PC-3 (cell line): ENCODE measurements around the gene CTTNBP2.

ENCODE experiments used
- EZH2 ChIP-seq: fragments of 300-600 bp; sonication (generic); IDR thresholded peaks from one replicate; pipeline ENCODE4 v1.6.1; 2017; ENCODE audit warnings: antibody characterized with exemption, mild to moderate bottlenecking, low read length; ENCODE audit not compliant: unreplicated experiment
- EZH2phosphoT487 ChIP-seq: fragments of 300-600 bp; sonication (generic); IDR thresholded peaks from 2 replicates; pipeline ENCODE4 v1.6.1; 2018; ENCODE audit warnings: mild to moderate bottlenecking, antibody characterized with exemption, low read length, borderline replicate concordance
- TF ChIP-seq, protein P1 (sequence below): fragments of 300-600 bp; sonication (generic); conservative IDR thresholded peaks from 2 replicates; pipeline ENCODE4 v1.5.1; 2017; ENCODE audit warnings: antibody characterized with exemption, low read depth, mild to moderate bottlenecking, low read length

GRCh38 chr7:117819558-117819957, 53.7 kb downstream of the CTTNBP2 start:
- TF ChIP-seq, protein P1, sequence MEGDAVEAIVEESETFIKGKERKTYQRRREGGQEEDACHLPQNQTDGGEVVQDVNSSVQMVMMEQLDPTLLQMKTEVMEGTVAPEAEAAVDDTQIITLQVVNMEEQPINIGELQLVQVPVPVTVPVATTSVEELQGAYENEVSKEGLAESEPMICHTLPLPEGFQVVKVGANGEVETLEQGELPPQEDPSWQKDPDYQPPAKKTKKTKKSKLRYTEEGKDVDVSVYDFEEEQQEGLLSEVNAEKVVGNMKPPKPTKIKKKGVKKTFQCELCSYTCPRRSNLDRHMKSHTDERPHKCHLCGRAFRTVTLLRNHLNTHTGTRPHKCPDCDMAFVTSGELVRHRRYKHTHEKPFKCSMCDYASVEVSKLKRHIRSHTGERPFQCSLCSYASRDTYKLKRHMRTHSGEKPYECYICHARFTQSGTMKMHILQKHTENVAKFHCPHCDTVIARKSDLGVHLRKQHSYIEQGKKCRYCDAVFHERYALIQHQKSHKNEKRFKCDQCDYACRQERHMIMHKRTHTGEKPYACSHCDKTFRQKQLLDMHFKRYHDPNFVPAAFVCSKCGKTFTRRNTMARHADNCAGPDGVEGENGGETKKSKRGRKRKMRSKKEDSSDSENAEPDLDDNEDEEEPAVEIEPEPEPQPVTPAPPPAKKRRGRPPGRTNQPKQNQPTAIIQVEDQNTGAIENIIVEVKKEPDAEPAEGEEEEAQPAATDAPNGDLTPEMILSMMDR, result no peak
- TF ChIP-seq EZH2 (no peak), EZH2phosphoT487 (no peak)
